Activated CD4-positive, alpha-beta memory T cell treated with anti-CD3 and anti-CD28 coated beads for 36 hours (primary cell): ENCODE results near the gene SNRNP25. TPM values are rescaled to one million over a fixed set of nuclear protein-coding genes. Genes with fewer than 3 reads are reported as not detected.

Experiments used
- CTCF ChIA-PET: fragments of 350-600 bp; sonication (Branson Sonifier 250); formaldehyde crosslinking; loops from one replicate; lab custom pipeline; 2021; ENCODE audit warnings: antibody characterized with exemption, inconsistent platforms; lab: Charles Lee
- POLR2A ChIA-PET: fragments of 350-600 bp; sonication (Branson Sonifier 250); formaldehyde crosslinking; loops from one replicate; lab custom pipeline; 2021; ENCODE audit warnings: antibody characterized with exemption; lab: Charles Lee
- DNase-seq: peaks from one replicate; pipeline ENCODE4 v3.0.0-alpha.2; 2020
- H3K27ac Mint-ChIP-seq: one replicate; pipeline ENCODE4 v1.8.0; 2021; ENCODE audit warnings: mixed read lengths
- H3K27me3 Mint-ChIP-seq: one replicate; pipeline ENCODE4 v1.8.0; 2021; ENCODE audit warnings: mixed read lengths
- H3K36me3 Mint-ChIP-seq: one replicate; pipeline ENCODE4 v1.8.0; 2021; ENCODE audit warnings: mixed read lengths
- H3K4me1 Mint-ChIP-seq: one replicate; pipeline ENCODE4 v1.8.0; 2021; ENCODE audit warnings: low read depth, mixed read lengths
- H3K4me3 Mint-ChIP-seq: one replicate; pipeline ENCODE4 v1.8.0; 2021; ENCODE audit warnings: mild to moderate bottlenecking, mixed read lengths
- H3K9me3 Mint-ChIP-seq: one replicate; pipeline ENCODE4 v1.8.0; 2021; ENCODE audit warnings: mixed read lengths
- intact Hi-C: fragments of 100-400 bp; cut with micrococcal nuclease; formaldehyde crosslinking; loops from one replicate; pipeline ENCODE4 v1.15.1; 2023
- total RNA-seq, 2 experiments: library from RNA; stranded (reverse); gene quantifications; one replicate each; pipeline ENCODE4 v1.2.3, GENCODE V29; 2021

SNRNP25 gene
- total RNA-seq, 2 experiments from 2014 or later = 48.5 to 51.1 TPM

DNA sequence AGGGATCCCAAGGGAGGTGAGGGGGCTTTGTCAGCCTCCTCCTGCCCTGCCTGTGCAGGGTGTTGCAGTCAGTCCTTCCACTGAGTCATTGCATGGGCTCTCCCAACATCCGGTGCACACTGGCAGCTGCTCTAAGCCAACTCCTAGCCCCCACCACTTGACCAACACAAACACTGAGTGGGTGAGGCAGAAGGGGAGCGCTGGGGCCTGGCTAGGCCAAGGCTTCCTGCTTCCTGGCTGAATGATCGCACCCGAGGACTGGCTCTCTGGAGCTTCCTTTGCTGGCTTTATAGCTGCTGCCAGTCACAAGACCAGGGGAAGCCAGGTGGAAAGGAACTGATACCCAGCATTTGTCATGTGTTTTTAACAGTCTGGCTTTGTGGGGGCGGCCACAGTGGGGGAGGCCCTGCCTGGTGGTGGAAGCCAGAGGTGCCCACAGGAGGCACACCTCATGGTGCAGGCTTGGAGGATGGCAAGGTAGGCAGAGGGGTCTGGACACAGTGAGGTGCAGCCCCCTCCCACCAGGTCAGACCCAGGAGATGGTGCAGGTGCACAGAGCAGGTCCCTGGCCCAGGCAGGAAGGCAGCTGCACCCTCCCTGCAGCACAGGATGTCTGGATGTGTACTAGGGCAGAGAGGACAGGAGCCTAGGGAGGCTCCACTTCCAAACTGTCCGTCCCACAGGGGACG, 31.2 kb downstream of the SNRNP25 start:
- Mint-ChIP-seq H3K4me3 (no peak overlapping the region), H3K4me1 (peaks cover 25% of the 10 kb centered on the region), H3K27me3 (no peaks in the 10 kb centered on the region), H3K36me3 (peaks cover 28% of the 10 kb centered on the region), H3K27ac (peak overlapping the region; percentile 88), H3K9me3 (no peaks in the 10 kb centered on the region)
- CTCF ChIA-PET = interaction anchor here (0.7 to 5.6 kb wide), 5 partner anchors 11 to 97 kb away, joined by 3 to 47 read pairs (median 5); partner anchors contain the start of gene RHBDF1
- POLR2A ChIA-PET = interaction anchor here (0.7 to 1.8 kb wide), 4 partner anchors 7 to 22 kb away, joined by 3 to 4 read pairs (median 3); no protein-coding TSS in a partner anchor
- DNase-seq = peak; percentile 88
- intact Hi-C loops = loop anchor here (2.0 kb wide), 1 partner anchor 20 kb away; no protein-coding TSS in a partner anchor

DNA sequence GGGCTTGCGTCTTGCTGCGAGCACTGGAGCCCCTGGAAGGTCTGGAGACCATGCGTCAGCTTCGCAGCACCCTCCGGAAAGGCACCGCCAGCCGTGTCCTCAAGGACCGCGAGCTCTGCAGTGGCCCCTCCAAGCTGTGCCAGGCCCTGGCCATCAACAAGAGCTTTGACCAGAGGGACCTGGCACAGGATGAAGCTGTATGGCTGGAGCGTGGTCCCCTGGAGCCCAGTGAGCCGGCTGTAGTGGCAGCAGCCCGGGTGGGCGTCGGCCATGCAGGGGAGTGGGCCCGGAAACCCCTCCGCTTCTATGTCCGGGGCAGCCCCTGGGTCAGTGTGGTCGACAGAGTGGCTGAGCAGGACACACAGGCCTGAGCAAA, 31.8 kb downstream of the SNRNP25 start:
- Mint-ChIP-seq H3K9me3 (no peaks in the 10 kb centered on the region), H3K36me3 (peaks cover 28% of the 10 kb centered on the region), H3K4me1 (peaks cover 23% of the 10 kb centered on the region), H3K4me3 (no peak overlapping the region), H3K27ac (peak overlapping the region; percentile 88), H3K27me3 (no peaks in the 10 kb centered on the region)
- intact Hi-C loops = loop anchor here (2.0 kb wide), 1 partner anchor 21 kb away; no protein-coding TSS in a partner anchor
- CTCF ChIA-PET = interaction anchor here (5.2 to 5.6 kb wide), 2 partner anchors 11 to 19 kb away, joined by 37 to 47 read pairs; no protein-coding TSS in a partner anchor
- POLR2A ChIA-PET = interaction anchor here (1.1 to 1.8 kb wide), 3 partner anchors 8 to 23 kb away, joined by 3 to 4 read pairs (median 3); no protein-coding TSS in a partner anchor
- no peak for DNase-seq

DNA sequence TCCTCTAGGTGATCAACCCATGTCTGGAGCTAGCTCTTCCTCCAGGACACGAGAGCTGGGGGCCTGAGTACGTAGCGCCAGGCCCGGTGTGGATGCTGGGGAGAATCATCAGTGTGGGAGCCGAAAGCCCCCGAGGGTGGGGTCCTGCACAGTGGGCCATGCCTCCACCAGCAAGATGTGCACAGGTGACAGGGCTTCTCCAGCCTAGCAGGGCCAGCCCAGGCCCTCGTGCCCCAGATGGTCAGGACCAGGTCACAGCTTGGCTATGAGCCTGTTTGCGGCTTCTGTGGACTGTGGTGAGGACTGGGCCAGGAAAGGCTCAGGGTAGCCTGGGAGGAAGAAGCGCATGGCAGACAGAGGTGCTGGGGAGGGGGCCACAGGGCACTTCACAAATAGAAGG, 32.2 kb downstream of the SNRNP25 start:
- CTCF ChIA-PET = interaction anchor here (5.2 to 5.6 kb wide), 2 partner anchors 10 to 19 kb away, joined by 37 to 47 read pairs; no protein-coding TSS in a partner anchor

DNA sequence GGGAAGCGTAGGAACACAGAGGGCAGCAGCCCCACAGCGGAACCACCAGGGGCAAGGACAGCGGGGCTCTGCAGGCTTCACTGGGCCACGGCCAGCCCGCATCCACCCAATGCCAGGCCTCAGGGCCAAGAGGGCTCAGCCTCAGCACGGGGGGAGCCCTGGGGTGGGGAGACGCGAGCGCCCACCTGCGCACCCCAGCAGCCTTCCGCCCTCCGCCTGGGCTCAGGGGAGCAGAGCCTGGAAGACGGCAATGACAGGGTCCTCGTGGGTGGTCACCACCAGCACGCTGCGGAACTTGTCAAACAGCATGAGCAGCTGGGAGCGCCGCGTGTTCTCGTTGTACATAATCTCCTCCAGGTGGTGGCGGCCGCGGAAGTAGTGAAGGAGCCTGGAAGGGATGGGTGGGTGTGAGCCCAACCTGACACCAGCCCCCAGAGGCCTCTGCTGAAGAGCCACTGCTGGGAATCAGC, 32.9 kb downstream of the SNRNP25 start:
- ChIA-PET POLR2A (no interaction called here), CTCF (interaction anchor here (5.2 to 5.6 kb wide), 2 partner anchors 10 to 20 kb away, joined by 37 to 47 read pairs; no protein-coding TSS in a partner anchor)
- no peak overlapping the region for H3K4me3 Mint-ChIP-seq
- intact Hi-C loops = no loop called here
- no peaks in the 10 kb centered on the region for H3K9me3 Mint-ChIP-seq
- no peaks in the 10 kb centered on the region for H3K27me3 Mint-ChIP-seq
- H3K27ac Mint-ChIP-seq = peak overlapping the region; percentile 49
- peaks cover 23% of the 10 kb centered on the region for H3K4me1 Mint-ChIP-seq
- DNase-seq = no peak
- H3K36me3 Mint-ChIP-seq = peaks cover 32% of the 10 kb centered on the region

More for the DNA sequence above, 32.2 kb downstream of the SNRNP25 start:
- Mint-ChIP-seq H3K27me3 (no peaks in the 10 kb centered on the region), H3K4me3 (no peak overlapping the region), H3K27ac (peak overlapping the region; percentile 49), H3K9me3 (no peaks in the 10 kb centered on the region), H3K36me3 (peaks cover 32% of the 10 kb centered on the region), H3K4me1 (peaks cover 23% of the 10 kb centered on the region)
- intact Hi-C loops = loop anchor here (2.0 kb wide), 1 partner anchor 21 kb away; no protein-coding TSS in a partner anchor
- DNase-seq = no peak
- POLR2A ChIA-PET = interaction anchor here (1.1 to 1.3 kb wide), 2 partner anchors 9 to 21 kb away, joined by 3 read pairs; no protein-coding TSS in a partner anchor

DNA sequence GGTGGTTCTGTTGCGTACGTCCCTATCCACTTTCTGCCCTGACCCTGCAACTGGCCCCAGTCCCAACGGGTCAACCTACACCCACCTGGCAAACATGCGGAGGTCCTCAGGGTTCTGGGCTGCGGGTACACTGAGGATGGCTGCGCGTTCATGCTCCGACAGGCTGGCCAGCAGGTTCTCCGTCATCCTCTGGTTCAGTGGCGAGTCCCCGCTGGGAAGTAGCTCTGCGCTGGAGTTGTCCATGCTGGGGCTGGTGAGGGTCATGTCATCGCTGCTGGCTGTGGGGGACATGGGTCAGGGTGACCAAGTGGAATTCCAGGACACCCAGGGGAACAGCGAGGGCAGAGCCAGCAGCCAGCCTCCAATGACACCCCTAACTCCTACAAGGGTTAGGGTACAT, 35.0 kb downstream of the SNRNP25 start:
- POLR2A ChIA-PET = no interaction called here
- CTCF ChIA-PET = interaction anchor here (1.1 kb wide), 1 partner anchor 23 kb away, joined by 4 read pairs; no protein-coding TSS in a partner anchor

DNA sequence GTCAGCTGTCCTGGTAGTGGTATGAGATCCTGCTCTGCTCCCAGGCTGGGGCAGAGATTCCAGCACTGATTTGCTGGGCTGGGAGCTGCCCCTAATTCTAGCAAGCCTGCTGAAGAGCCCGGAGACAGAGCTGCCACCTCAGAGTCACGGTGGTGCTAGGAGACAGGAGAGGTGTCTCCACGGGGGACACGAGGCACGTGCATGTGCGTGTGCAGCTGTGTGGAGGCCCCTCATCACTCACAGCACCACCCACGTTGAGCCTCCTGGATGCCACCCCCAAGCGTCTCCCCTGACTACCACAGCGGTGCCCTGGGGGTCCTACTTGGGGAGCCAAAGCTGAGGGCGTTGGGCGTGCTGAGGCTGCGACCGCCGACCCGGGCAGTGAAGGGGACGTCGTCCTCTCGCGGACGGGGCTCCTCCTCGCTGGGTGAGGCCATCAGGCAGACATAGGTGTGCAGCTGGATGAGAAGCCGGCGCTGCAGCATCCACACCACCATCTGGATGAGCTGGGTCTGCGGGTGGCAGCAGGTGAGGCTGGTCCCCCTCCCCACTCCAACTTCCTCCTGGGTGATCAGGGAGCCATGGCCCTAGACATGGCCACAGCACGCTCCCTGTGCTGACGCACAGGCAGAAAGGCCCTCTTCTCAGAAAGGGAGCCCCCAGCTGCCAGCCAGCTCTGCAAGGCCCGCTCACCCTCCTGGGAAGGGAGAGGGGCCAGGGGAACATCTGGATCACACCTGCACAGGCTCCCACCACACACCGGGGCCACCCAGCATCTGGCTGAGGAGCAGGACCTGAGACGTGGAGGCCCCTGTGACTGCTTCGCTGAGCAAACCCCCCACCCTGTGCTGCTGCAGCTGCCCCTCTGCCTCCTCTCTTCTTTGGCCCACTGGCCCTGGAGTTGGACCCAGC, 36.0 kb downstream of the SNRNP25 start:
- no peaks in the 10 kb centered on the region for H3K9me3 Mint-ChIP-seq
- intact Hi-C loops = no loop called here
- DNase-seq = no peak
- H3K27ac Mint-ChIP-seq = no peak overlapping the region
- no peak overlapping the region for H3K4me3 Mint-ChIP-seq
- no peaks in the 10 kb centered on the region for H3K27me3 Mint-ChIP-seq
- ChIA-PET CTCF (interaction anchor here (0.6 to 12.2 kb wide), 4 partner anchors 17 to 206 kb away, joined by 4 to 384 read pairs (median 8); partner anchors contain the start of gene RHBDF1), POLR2A (interaction anchor here (1.6 kb wide), 1 partner anchor 12 kb away, joined by 6 read pairs; the partner anchor contains the start of gene MPG)
- peaks cover 6% of the 10 kb centered on the region for H3K4me1 Mint-ChIP-seq
- peaks cover 24% of the 10 kb centered on the region for H3K36me3 Mint-ChIP-seq

More for the DNA sequence above, 35.0 kb downstream of the SNRNP25 start:
- H3K27me3 Mint-ChIP-seq = no peaks in the 10 kb centered on the region
- DNase-seq = no peak
- H3K27ac Mint-ChIP-seq = no peak overlapping the region
- H3K4me3 Mint-ChIP-seq = no peak overlapping the region
- no peaks in the 10 kb centered on the region for H3K9me3 Mint-ChIP-seq
- intact Hi-C loops = no loop called here
- peaks cover 17% of the 10 kb centered on the region for H3K4me1 Mint-ChIP-seq
- peaks cover 31% of the 10 kb centered on the region for H3K36me3 Mint-ChIP-seq

DNA sequence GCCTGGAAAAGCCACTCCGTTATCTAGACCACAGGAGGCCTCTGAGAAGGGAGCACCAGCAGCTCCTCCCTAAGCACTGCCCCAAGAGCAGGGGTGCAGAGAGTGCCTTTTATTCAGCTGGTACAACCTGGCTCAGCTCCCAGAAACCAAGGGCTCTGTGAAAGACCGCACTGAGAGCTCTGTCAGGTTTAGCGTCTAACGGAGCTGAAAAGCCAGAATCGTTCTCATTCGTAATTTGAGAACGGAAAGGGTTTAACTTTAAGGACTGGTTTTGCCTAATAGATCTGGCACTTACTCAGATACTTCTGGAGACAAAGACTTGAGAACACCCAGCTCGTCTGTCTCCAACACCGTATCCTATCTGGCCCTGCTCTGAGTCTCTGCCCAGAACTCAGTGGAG, 37.9 kb downstream of the SNRNP25 start:
- CTCF ChIA-PET = interaction anchor here (1.9 to 12.2 kb wide), 3 partner anchors 15 to 90 kb away, joined by 4 to 384 read pairs (median 11); partner anchors contain the start of gene RHBDF1
- Mint-ChIP-seq H3K36me3 (peaks cover 15% of the 10 kb centered on the region), H3K27ac (no peak overlapping the region), H3K9me3 (no peaks in the 10 kb centered on the region), H3K4me1 (no peaks in the 10 kb centered on the region), H3K27me3 (no peaks in the 10 kb centered on the region), H3K4me3 (no peak overlapping the region)
- DNase-seq = no peak
- POLR2A ChIA-PET = interaction anchor here (1.6 kb wide), 1 partner anchor 14 kb away, joined by 6 read pairs; the partner anchor contains the start of gene MPG
- intact Hi-C loops = no loop called here

DNA sequence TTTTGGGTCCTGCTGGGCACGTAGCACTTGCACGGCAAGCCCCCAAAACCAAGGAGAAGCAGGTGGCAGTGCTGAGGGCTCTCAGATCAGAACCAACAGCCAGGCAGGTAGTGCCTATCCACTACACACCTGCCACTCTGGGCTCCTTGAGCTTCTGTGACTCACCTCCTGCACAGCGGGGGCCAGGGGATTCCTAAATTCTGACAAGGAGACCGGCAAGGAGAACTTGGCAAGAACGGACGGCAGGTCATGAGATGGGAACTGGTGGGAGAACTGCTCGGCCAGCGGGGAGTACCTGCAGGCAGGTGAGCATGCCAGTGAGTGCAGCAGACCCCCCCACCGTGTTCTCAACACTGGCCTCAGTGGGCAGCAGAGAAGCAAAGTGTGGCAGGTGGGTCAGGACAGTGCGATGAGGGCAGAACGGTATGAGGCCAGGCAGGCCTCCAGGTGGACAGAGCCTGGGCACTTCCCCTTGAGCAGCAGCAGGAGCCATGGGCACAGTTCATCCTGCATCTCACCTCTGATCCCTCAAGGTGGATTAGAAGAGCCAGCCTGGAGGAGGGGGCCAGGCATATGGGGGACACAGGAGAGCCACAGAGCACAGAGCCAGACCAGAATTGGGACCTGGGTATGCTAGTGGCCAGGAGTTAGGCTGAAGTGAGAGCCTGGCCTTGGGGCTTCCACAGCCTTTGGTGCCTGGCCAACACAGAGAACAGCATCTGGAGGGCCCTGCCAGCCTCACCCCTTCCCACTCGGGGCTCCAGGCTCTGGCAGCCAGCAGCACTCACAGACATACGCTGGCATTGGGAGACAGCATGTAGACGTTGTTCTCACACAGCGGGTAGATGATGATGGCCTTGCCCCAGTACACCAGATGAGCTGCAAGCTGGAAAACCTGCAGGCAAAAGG, 39.1 kb downstream of the SNRNP25 start:
- Mint-ChIP-seq H3K36me3 (peaks cover 18% of the 10 kb centered on the region), H3K9me3 (no peaks in the 10 kb centered on the region), H3K4me3 (no peak overlapping the region), H3K27me3 (no peaks in the 10 kb centered on the region), H3K4me1 (peaks cover under 1% of the 10 kb centered on the region), H3K27ac (no peak overlapping the region)
- ChIA-PET POLR2A (no interaction called here), CTCF (interaction anchor here (1.9 to 12.2 kb wide), 2 partner anchors 25 to 89 kb away, joined by 4 to 384 read pairs; partner anchors contain the start of gene RHBDF1)
- intact Hi-C loops = no loop called here
- no peak for DNase-seq

DNA sequence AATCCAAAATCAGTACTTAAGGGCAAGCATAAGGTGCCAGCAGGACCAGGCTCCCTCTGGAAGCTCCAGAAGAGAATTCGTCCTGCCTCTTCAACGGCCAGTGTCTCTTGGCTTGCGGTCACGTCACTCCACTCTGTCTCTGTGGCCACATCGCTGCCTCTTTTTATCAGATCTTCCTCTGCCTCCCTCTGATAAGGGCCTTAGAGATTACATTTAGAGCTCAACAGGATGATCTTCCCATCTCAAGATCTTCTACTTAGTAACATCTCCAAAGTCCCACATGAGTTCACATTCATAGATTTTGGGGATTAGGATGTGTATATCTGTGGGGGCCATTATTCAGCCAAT, 41.3 kb downstream of the SNRNP25 start:
- intact Hi-C loops = no loop called here
- DNase-seq = no peak
- CTCF ChIA-PET = interaction anchor here (0.8 to 12.2 kb wide), 5 partner anchors 10 to 267 kb away, joined by 3 to 384 read pairs (median 47); partner anchors contain the start of gene RHBDF1
- Mint-ChIP-seq H3K9me3 (no peaks in the 10 kb centered on the region), H3K27ac (no peak overlapping the region), H3K4me1 (peaks cover 3% of the 10 kb centered on the region), H3K27me3 (no peaks in the 10 kb centered on the region), H3K36me3 (peaks cover 18% of the 10 kb centered on the region), H3K4me3 (no peak overlapping the region)
- POLR2A ChIA-PET = interaction anchor here (1.2 kb wide), 1 partner anchor 42 kb away, joined by 3 read pairs; the partner anchor contains the start of genes POLR3K and SNRNP25

DNA sequence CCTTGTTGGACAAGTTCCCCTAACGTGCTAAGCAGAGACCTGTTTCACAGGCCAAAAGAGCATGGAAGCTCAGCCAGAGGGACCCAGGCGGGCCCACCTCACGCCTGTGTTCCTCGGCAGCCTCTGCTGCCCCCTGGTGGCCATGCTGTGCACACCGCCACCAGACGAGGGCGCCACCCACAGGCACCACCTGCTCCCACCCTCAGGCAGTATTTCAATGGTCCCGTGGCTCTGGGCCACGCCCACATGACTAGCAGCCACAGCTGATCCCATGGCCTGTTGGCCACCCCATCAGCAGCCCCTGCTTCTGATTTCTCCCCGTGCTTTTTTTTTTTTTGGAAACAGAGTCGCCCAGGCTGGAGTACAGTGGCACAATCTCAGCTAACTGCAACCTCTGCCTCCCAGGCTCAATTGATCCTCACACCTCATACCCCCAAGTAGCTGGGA, 43.3 kb downstream of the SNRNP25 start:
- Mint-ChIP-seq H3K9me3 (no peaks in the 10 kb centered on the region), H3K4me1 (peaks cover 3% of the 10 kb centered on the region), H3K27ac (no peak overlapping the region), H3K4me3 (no peak overlapping the region), H3K36me3 (peaks cover 15% of the 10 kb centered on the region), H3K27me3 (no peaks in the 10 kb centered on the region)
- ChIA-PET CTCF (interaction anchor here (0.6 to 12.2 kb wide), 27 partner anchors 11 to 285 kb away, joined by 3 to 384 read pairs (median 5); partner anchors contain the start of genes HBQ1, MPG, MRPL28 and PGAP6), POLR2A (interaction anchor here (0.7 to 1.9 kb wide), 3 partner anchors 10 to 31 kb away, joined by 3 to 5 read pairs (median 3); no protein-coding TSS in a partner anchor)
- intact Hi-C loops = loop anchor here (1.0 kb wide), 1 partner anchor 32 kb away; no protein-coding TSS in a partner anchor
- peak; percentile 94 for DNase-seq
